SK-MEL-5 (cell line): ENCODE measurements around the gene POU3F1. TPM values are rescaled to one million over a fixed set of nuclear protein-coding genes. Genes with fewer than 3 reads are reported as not detected.

ENCODE experiments used
- DNase-seq: peaks from one replicate; pipeline ENCODE4 v3.0.0-alpha.2; 2016; ENCODE audit warnings: low read depth, low spot score
- in situ Hi-C: cut with HindIII; loops from 2 replicates; pipeline ENCODE4 v1.10.0; 2016; ENCODE audit warnings: low sequenced_read_pairs, high pct_unique_total_duplicates, low pct_unique_long_range_greater_than_20kb
- polyA plus RNA-seq, 2 experiments: library from polyadenylated mRNA; depleted of rRNA; stranded (reverse); fragments of >200 nt; gene quantifications; 2 replicates each; pipeline ENCODE4 v1.2.3, GENCODE V29; 2015
- total RNA-seq: library from RNA; depleted of rRNA; stranded (reverse); fragments of >200 nt; shearing (Covaris generic); gene quantifications from 2 replicates; pipeline ENCODE4 v1.2.3, GENCODE V29; 2014; rRNA removed

POU3F1 gene
- 3.0 and 4.0 TPM in 2 replicates for total RNA-seq
- 3.7 and 5.1 TPM in 2 replicates for polyA plus RNA-seq (2015; cell fraction: cytosol; rRNA removed)
- 0.76 and 2.8 TPM in 2 replicates for polyA plus RNA-seq (2015; cell fraction: nucleus; rRNA removed)

GRCh38 chr1:38046333-38046883 lies at the start of gene POU3F1:
TSS of gene POU3F1 (minus strand) at chr1:38046793. CDS start at chr1:38046743, 50 bp downstream.
- in situ Hi-C loops: no loop called here
- no peak for DNase-seq

DNA sequence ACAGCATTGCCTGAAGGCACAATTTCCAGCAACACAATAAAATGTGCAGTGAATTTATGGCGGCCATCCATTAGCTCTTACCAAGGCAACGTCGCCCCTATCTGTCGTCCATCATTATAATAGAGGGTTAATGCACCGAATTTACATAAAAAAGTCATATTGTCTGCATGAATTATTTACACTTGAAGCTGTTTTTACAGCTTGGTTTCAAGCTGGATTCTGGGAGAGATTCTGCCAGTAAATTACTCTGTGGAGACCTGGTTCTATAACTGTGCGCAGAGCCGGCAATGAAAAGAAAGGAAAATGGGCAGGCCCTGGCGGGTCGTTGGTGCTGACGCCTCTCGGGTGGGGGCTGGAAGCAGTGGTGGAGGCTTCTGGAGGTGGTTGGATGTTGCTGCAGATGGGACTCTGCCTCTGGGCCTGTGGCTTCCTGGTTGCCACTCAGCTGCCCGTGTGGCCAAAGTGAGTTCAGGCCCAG lies 48.9 kb upstream of the POU3F1 start:
- DNase-seq: no peak
- in situ Hi-C loops: no loop called here

- in situ Hi-C loops: no loop called here
- DNase-seq: no peak
Observed at GRCh38 chr1:38094711-38095290, 48.2 kb upstream of the POU3F1 start.

DNA sequence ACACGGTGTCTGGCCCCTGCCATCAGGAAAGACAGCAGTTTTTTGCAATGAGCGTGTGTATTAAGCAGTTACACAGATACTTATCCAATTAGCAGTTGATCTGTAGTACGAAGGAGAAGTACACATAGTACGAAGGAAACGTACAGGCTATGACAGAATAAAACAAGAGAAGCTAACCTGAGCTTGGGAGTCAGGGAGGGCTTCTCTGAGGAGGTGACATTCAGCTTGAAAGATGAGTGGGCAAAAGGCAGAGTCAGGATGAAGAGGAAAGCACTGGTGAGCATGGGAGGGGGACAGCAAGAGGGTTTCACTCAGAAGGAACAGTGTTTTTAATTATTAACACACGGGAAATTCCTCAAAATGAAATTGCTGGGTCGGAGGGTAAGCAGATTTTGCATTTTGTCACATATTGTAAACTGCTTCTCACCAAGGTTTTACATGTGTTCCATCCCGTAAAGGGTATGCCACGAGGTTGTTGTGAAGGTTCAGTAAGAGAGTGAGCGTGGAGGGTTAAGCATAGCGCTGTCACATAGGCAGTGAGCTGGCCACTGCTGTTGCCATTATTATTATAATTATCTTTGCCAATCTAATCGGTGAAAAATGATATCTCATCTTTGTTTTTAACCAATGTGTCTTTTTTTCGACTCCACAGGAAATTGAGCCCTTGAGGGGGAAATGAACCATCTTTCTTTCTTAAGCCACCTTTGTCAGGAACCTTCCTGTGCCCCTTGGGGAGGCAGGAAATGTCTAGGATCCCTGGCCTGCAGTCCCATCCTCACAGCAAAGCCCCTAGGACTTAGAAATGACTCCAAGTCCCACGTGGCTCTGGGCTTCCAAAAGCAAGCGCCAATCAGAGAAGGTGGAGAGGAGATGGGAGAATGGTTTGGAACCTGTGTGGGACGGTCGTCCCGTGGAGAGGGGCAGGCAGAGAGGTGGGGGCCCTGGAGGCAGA lies 47.3 kb upstream of the POU3F1 start:
- in situ Hi-C loops: no loop called here
- DNase-seq: no peak

GRCh38 chr1:38092256-38092655 lies 45.7 kb upstream of the POU3F1 start:
- in situ Hi-C loops: no loop called here
- no peak for DNase-seq

DNA sequence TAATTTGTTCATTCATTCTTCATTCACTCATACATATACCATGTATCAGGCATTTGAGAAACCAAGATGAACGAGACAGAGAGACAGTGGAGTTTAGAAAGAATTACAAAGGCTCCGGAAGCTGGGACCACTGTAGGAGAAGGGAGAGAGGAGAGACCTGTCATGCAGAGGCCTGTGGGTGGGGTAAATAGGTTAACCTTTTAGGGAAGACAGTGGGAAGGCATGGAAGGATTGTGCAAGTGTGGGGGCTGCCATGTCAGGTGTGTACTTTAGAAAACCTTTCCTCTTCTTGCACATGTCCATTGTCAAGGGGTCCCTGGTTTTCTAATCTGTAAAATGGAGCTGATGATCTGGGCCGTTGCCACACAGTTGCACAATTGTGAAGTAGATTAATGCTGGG lies 44.2 kb upstream of the POU3F1 start:
- DNase-seq: no peak
- in situ Hi-C loops: no loop called here

DNA sequence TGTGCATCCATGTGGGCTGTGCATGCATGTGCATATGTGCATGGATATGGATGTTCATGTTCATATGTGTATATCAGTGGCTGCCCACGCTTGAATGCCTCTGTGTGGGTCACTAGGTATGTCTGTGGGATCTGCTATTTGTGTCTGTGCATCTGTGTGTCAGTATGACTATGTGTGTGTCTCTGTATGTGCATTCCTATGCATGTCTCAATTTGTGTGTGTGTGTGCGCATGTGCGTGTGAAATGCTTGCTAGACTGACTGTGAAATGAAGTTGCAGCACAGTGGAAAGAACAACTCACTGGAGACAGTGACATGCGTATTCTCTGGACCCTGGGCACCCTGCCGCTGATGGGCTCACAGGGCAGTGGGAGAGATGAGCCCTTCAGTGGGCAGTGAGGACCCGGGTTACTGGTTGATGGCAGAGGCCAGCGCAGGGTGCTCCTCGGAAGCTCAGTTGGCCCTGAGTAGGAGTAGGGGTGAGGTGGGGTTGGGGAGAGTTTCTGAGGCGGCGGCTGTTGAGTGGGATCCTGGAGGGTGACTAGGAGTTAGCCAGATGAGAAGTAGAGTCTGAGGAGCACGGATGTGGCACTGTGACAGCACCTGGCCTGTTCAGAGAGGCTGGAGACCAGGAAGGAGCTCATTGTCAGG lies 43.2 kb upstream of the POU3F1 start:
- no peak for DNase-seq

GRCh38 chr1:38088791-38089190 lies 42.2 kb upstream of the POU3F1 start:
- in situ Hi-C loops: no loop called here
- DNase-seq: no peak

More for the DNA sequence above, 43.2 kb upstream of the POU3F1 start:
- in situ Hi-C loops: no loop called here

DNA sequence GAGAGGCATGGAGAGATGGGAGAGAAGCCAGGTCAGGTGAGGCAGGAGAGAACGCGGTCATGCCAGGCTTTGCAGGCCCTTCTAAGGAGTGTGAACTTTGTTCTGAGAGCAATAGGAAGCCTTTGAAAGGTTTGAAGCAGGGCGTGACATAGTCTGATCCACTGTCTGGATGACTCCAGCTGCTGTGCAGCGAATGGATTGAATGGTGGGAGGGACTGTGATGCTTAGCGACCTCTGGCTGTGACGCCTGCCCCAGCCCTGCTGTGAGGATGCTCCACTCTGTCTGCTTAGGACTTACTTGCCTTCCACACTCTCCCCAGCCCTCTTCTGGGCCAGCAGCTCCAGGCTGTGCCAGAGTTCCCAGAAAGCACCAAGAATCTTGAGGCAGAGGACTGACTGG lies 41.8 kb upstream of the POU3F1 start:
- peak; percentile 2 for DNase-seq
- in situ Hi-C loops: no loop called here

- in situ Hi-C loops: no loop called here
- DNase-seq: no peak
Observed at GRCh38 chr1:38087676-38088075, 41.1 kb upstream of the POU3F1 start.

GRCh38 chr1:38085666-38086330 lies 39.2 kb upstream of the POU3F1 start:
- no peak for DNase-seq
- in situ Hi-C loops: no loop called here

DNA sequence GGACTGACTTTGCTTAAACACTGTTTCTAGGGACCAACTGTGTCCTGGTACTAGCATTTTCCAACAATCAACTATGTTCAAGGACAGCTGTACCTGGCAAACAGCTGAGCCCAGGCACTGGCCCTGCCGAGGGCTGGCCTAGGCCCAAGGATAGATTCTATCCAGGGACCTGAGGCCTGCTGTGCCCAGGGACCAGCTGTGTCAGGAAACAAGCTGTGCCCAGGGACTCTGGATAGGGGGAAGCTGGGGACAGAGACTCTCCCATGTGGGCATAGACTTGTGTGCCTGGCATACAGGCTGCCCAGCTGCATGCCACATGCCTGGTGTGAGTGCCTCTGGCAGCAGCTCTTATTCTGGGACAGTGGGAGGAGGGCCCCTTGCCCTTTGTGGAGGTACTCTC lies 38.1 kb upstream of the POU3F1 start:
- in situ Hi-C loops: no loop called here

DNA sequence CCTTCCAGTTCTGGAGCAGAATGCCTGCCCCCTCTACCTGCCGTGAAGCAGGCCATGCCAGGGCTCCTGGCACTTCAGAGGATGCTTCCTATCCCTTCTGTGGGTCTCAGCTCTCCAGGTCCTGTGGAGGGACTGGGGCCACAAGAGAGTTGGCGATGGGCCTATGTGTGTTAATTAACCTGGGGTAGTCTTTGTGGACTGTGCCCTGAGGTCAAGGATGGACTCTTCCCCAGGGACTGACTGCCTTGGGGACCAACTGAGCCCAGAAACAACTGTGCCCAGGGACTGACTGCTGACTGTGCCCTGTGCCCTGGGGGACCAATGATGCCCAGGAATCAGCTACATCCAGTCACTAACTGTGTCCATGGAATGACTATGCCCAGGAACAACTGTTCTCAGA lies 37.5 kb upstream of the POU3F1 start:
- in situ Hi-C loops: no loop called here

More for the DNA sequence above, 38.1 kb upstream of the POU3F1 start:
- no peak for DNase-seq

DNA sequence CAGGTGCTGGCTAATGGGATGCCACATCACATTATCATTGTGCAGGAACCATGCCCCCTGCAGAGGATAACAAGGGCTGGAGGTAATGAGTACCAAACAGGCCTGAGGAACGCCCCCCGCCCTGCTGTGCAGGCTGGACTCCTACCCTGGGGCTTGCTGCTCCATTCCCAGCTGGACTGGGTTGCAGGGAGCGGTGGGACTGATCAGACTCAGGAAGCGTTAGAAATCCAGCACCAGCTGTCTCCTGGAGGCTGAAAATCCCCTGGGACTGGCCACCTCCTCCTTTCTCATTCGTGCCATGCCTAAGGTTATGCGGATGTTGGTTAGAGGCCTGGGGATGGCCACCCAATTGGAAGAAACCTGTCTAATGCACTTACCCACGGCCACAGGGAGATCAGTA lies 36.9 kb upstream of the POU3F1 start:
- in situ Hi-C loops: no loop called here
- DNase-seq: no peak

More for the DNA sequence above, 37.5 kb upstream of the POU3F1 start:
- DNase-seq: no peak

- in situ Hi-C loops: no loop called here
- DNase-seq: no peak
Observed at GRCh38 chr1:38082769-38083263, 36.2 kb upstream of the POU3F1 start.

GRCh38 chr1:38079019-38079418 lies 32.4 kb upstream of the POU3F1 start:
- in situ Hi-C loops: no loop called here
- no peak for DNase-seq

DNA sequence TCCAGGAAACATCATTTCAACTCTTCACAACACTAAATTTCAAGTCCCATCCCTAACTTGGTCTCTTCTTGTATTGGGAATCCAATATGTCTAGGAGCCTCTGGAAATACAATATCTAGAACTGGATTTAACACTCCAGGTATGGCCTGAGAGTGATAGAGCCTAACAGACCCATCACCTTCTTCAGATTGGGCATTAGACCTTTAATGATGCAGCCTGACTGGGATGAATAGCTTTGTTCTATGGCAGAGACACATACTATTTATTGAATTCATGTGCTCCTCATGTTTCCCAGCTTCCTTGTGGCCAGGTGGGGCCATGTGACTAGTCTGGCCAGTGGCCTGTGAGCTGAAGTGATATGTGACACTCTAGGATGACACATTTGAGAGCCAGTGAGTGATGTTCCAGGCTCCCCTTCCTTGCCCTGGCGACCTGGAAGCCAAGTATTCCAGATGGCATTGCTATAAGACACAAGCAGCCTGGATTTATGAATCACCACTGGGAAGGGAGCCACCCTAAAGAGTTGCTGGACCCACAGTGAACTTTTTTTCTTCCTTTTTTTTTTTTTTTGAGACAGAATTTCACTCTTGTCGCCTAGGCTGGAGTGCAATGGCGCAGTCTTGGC lies 31.0 kb upstream of the POU3F1 start:
- in situ Hi-C loops: no loop called here
- DNase-seq: no peak
